ENCODE measurements around the gene PRKAG3. TPM values are rescaled to one million over a fixed set of nuclear protein-coding genes. Genes with fewer than 3 reads are reported as not detected.
"Not testable (repeated sequence)": the region's sequence is repeated elsewhere in the genome, so short reads cannot be mapped to it uniquely, and the experiment has no call there.

The PRKAG3 gene
- polyA plus RNA-seq, 1 of the 3 experiments (the other 2 are of a cell fraction), result not detected

DNA sequence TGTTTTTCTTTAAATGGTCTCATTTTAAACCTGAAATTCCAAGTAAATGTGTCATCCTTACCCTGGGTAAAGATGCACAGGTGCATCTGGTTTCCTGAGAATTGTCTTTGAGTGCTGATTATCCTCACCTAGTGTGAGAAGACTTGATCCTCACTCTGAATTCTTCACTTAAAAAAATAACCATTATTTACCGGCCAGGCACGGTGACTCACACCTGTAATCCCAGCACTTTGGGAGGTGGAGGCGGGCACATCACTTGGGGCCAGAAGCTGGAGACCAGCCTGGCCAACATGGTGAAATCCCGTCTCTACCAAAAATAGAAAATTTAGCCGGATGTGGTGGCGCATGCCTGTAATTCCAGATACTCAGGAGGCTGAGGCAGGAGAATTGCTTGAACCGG lies 18.1 kb upstream of the PRKAG3 start:
- Histone ChIP-seq H3K27me3 (ENCODE audit: insufficient read depth) (no peaks in the 10 kb centered on the region), H3F3A (replicated peaks; ENCODE audit: insufficient read depth) (no peaks in the 10 kb centered on the region), H3K79me2 (ENCODE audit: insufficient read depth) (no peaks in the 10 kb centered on the region), H3K4me2 (no peak overlapping the region), H2AFZ (ENCODE audit: low read depth) (no peak overlapping the region), H3K9ac (no peak overlapping the region), H3K4me1 (ENCODE audit: control insufficient read depth in 1 of 2, insufficient read depth in 2 of 2, low read depth in 1 of 2, low read length in 1 of 2) (peaks cover 3 to 10% of the 10 kb centered on the region in 2 experiments; a peak in 1 of 4 replicates), H3K9me3 (no peaks in the 10 kb centered on the region), H3K4me3 (ENCODE audit: low read depth in 2 of 2, low read length in 1 of 2) (no peak overlapping the region), H3K9me2 (no peaks in the 10 kb centered on the region), H3K27ac (ENCODE audit: low read depth in 2 of 2, low read length in 1 of 2) (no peak overlapping the region), H4K20me1 (ENCODE audit: insufficient read depth) (no peaks in the 10 kb centered on the region), H3K36me3 (replicated peaks in 1 of 2; ENCODE audit: control insufficient read depth in 1 of 2, insufficient read depth in 2 of 2, low read length in 1 of 2) (no peaks in the 10 kb centered on the region)
- ChIA-PET CTCF (interaction anchor here (1.0 to 11.8 kb wide), 10 partner anchors 26 to 270 kb away, joined by 3 to 247 read pairs (median 5); no protein-coding TSS in a partner anchor), POLR2A (no interaction called here)
- TF ChIP-seq, protein P1, sequence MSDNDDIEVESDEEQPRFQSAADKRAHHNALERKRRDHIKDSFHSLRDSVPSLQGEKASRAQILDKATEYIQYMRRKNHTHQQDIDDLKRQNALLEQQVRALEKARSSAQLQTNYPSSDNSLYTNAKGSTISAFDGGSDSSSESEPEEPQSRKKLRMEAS (IDR thresholded peaks at IDR 0.05; ENCODE audit: low read depth), result no peak
- TF ChIP-seq GABPA (IDR thresholded peaks at IDR 0.05; ENCODE audit: low read depth), result no peak
- TF ChIP-seq TAF1 (IDR thresholded peaks at IDR 0.05; ENCODE audit: borderline replicate concordance, low read depth, low read length), result no peak
- no peak for TF ChIP-seq REST (IDR thresholded peaks at IDR 0.05; ENCODE audit: low read depth, low read length)
- TF ChIP-seq EZH2phosphoT487 (IDR thresholded peaks at IDR 0.05; ENCODE audit: borderline replicate concordance, low read depth), result no peak
- no peak for TF ChIP-seq NRF1 (IDR thresholded peaks at IDR 0.05; ENCODE audit: low read depth, low read length)
- TF ChIP-seq USF2 (IDR thresholded peaks at IDR 0.05; ENCODE audit: borderline replicate concordance, low read depth, low read length), result no peak
- no peak for TF ChIP-seq SMC3 (IDR thresholded peaks at IDR 0.05; ENCODE audit: low read depth, low read length)
- TF ChIP-seq, protein P2, sequence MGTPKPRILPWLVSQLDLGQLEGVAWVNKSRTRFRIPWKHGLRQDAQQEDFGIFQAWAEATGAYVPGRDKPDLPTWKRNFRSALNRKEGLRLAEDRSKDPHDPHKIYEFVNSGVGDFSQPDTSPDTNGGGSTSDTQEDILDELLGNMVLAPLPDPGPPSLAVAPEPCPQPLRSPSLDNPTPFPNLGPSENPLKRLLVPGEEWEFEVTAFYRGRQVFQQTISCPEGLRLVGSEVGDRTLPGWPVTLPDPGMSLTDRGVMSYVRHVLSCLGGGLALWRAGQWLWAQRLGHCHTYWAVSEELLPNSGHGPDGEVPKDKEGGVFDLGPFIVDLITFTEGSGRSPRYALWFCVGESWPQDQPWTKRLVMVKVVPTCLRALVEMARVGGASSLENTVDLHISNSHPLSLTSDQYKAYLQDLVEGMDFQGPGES (IDR thresholded peaks at IDR 0.05; ENCODE audit: low read depth, low read length), result no peak
- no peak for TF ChIP-seq YY1 (IDR thresholded peaks at IDR 0.05; ENCODE audit: low read depth)
- no peak for TF ChIP-seq TCF12 (IDR thresholded peaks at IDR 0.05)
- no peak for TF ChIP-seq ZBTB33 (IDR thresholded peaks at IDR 0.05; ENCODE audit: borderline replicate concordance, low read depth)
- TF ChIP-seq RCOR1 (IDR thresholded peaks at IDR 0.05; ENCODE audit: low read length), result no peak
- TF ChIP-seq EP300 (IDR thresholded peaks at IDR 0.05; ENCODE audit: borderline replicate concordance in 1 of 2, low read depth in 1 of 2, low read length in 1 of 2), result no peak
- no peak for TF ChIP-seq FOXJ3 (CRISPR knock-in tag; IDR thresholded peaks at IDR 0.05)
- no peak for TF ChIP-seq FOXM1 (IDR thresholded peaks at IDR 0.05; ENCODE audit: low read depth)
- no peak for DNase-seq
- 67% methylated on average over 7 of the region's 7 CpGs for whole genome bisulfite sequencing (ENCODE audit: low lambda C conversion rate)

DNA sequence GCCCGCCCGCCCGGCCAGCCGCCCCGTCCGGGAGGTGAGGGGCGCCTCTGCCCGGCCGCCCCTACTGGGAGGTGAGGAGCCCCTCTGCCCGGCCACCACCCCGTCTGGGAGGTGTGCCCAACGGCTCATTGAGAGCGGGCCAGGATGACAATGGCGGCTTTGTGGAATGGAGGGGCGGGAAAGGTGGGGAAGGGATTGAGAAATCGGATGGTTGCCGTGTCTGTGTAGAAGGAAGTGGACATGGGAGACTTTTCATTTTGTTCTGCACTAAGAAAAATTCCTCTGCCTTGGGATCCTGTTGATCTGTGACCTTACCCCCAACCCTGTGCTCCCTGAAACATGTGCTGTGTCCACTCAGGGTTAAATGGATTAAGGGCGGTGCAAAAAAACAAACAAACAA lies 15.4 kb upstream of the PRKAG3 start:
- H3K4me2 ChIP-seq; H4K20me1 ChIP-seq (ENCODE audit: insufficient read depth); H3K27me3 ChIP-seq (ENCODE audit: insufficient read depth); H3F3A ChIP-seq (replicated peaks; ENCODE audit: insufficient read depth); H3K9me2 ChIP-seq; H3K9me3 ChIP-seq; H3K4me1 ChIP-seq (ENCODE audit: control insufficient read depth in 1 of 2, insufficient read depth in 2 of 2, low read depth in 1 of 2, low read length in 1 of 2); POLR2A ChIA-PET; H3K9ac ChIP-seq; H3K27ac ChIP-seq (ENCODE audit: low read depth in 2 of 2, low read length in 1 of 2); H3K4me3 ChIP-seq (ENCODE audit: low read depth in 2 of 2, low read length in 1 of 2); DNase-seq; H3K79me2 ChIP-seq (ENCODE audit: insufficient read depth); H2AFZ ChIP-seq (ENCODE audit: low read depth); H3K36me3 ChIP-seq (replicated peaks in 1 of 2; ENCODE audit: control insufficient read depth in 1 of 2, insufficient read depth in 2 of 2, low read length in 1 of 2): not testable (repeated sequence)
- 67% methylated on average over 9 of the region's 18 CpGs for WGBS (ENCODE audit: low lambda C conversion rate)
- CTCF ChIA-PET, result interaction anchor here (0.5 to 11.8 kb wide), 61 partner anchors 8 to 364 kb away, joined by 3 to 247 read pairs (median 4); partner anchors contain the start of genes BCS1L, PRKAG3, TTLL4 and WNT6

Measured in SK-N-SH (cell line).